NK-92 (cell line): Measurements from ENCODE around the gene AP2A2.

Experiments
- DNase-seq: peaks from one replicate; lab custom pipeline; 2025; ENCODE audit not compliant: unreplicated experiment; lab: John Stamatoyannopoulos, UW

AP2A2 gene

GRCh38 chr11:995044-995751 is 69.5 kb downstream of the AP2A2 start:
- no peak for DNase-seq

GRCh38 chr11:995752-996420 is 70.2 kb downstream of the AP2A2 start:
- DNase-seq: no peak

GRCh38 chr11:996681-997080 is 71.0 kb downstream of the AP2A2 start:
- no peak for DNase-seq

- no peak for DNase-seq
Measured at GRCh38 chr11:997907-998306, 72.2 kb downstream of the AP2A2 start.

GRCh38 chr11:999009-999408 is 73.3 kb downstream of the AP2A2 start:
- no peak for DNase-seq

- no peak for DNase-seq
Measured at GRCh38 chr11:1000357-1001278, 74.9 kb downstream of the AP2A2 start.

- no peak for DNase-seq
Measured at GRCh38 chr11:1001617-1002405, 76.1 kb downstream of the AP2A2 start.

GRCh38 chr11:1002406-1002984 is 76.8 kb downstream of the AP2A2 start:
- DNase-seq: no peak

- DNase-seq: no peak
Measured at GRCh38 chr11:1003159-1003558, 77.5 kb downstream of the AP2A2 start.

- DNase-seq: no peak
Measured at GRCh38 chr11:1005928-1006327, 80.3 kb downstream of the AP2A2 start.

GRCh38 chr11:1006762-1007161 is 81.1 kb downstream of the AP2A2 start:
- no peak for DNase-seq

- DNase-seq: no peak
Measured at GRCh38 chr11:1007279-1007678, 81.6 kb downstream of the AP2A2 start.

GRCh38 chr11:1008001-1008802 is 82.5 kb downstream of the AP2A2 start:
- DNase-seq: no peak

- no peak for DNase-seq
Measured at GRCh38 chr11:1008803-1009145, 83.1 kb downstream of the AP2A2 start.

GRCh38 chr11:1009371-1009770 is 83.7 kb downstream of the AP2A2 start:
- no peak for DNase-seq

- no peak for DNase-seq
Measured at GRCh38 chr11:1009991-1010390, 84.3 kb downstream of the AP2A2 start.

GRCh38 chr11:1010551-1011319 is 85.1 kb downstream of the AP2A2 start:
- no peak for DNase-seq

- DNase-seq: no peak
Measured at GRCh38 chr11:1011320-1011698, 85.6 kb downstream of the AP2A2 start.

- DNase-seq: no peak
Measured at GRCh38 chr11:1012291-1012690, 86.6 kb downstream of the AP2A2 start.
